GM12874 (cell line): ENCODE data around the gene GRAMD2B.

ENCODE experiments used
- CTCF ChIP-seq: IDR thresholded peaks from 2 replicates; pipeline ENCODE4 v1.5.1; 2011; ENCODE audit warnings: low read depth, mild to moderate bottlenecking, control low read depth, low read length, moderate library complexity; ENCODE audit not compliant: insufficient read depth

The GRAMD2B gene

GRCh38 chr5:126435261-126435660 lies 12.1 kb downstream of the GRAMD2B start:
- no peak for TF ChIP-seq CTCF

GRCh38 chr5:126435714-126436113 lies 12.5 kb downstream of the GRAMD2B start:
- TF ChIP-seq CTCF = no peak

- TF ChIP-seq CTCF = no peak
Observed at GRCh38 chr5:126437721-126438120, 14.5 kb downstream of the GRAMD2B start.

GRCh38 chr5:126438267-126438666 lies 15.1 kb downstream of the GRAMD2B start:
- TF ChIP-seq CTCF = no peak

GRCh38 chr5:126438868-126439267 lies 15.7 kb downstream of the GRAMD2B start:
- TF ChIP-seq CTCF = no peak

GRCh38 chr5:126441230-126441629 lies 18.0 kb downstream of the GRAMD2B start:
- no peak for TF ChIP-seq CTCF

GRCh38 chr5:126443374-126443851 lies 20.2 kb downstream of the GRAMD2B start:
- no peak for TF ChIP-seq CTCF

- TF ChIP-seq CTCF = no peak
Observed at GRCh38 chr5:126444137-126444536, 20.9 kb downstream of the GRAMD2B start.
